HG03108 (cell line): ENCODE data around the gene LSP1.

Source experiments
- ATAC-seq: cut with Tn5 transposase; IDR thresholded peaks from one replicate; pipeline ENCODE4 v1.9.1; 2021; ENCODE audit warnings: moderate library complexity; ENCODE audit not compliant: unreplicated experiment

The LSP1 gene

DNA sequence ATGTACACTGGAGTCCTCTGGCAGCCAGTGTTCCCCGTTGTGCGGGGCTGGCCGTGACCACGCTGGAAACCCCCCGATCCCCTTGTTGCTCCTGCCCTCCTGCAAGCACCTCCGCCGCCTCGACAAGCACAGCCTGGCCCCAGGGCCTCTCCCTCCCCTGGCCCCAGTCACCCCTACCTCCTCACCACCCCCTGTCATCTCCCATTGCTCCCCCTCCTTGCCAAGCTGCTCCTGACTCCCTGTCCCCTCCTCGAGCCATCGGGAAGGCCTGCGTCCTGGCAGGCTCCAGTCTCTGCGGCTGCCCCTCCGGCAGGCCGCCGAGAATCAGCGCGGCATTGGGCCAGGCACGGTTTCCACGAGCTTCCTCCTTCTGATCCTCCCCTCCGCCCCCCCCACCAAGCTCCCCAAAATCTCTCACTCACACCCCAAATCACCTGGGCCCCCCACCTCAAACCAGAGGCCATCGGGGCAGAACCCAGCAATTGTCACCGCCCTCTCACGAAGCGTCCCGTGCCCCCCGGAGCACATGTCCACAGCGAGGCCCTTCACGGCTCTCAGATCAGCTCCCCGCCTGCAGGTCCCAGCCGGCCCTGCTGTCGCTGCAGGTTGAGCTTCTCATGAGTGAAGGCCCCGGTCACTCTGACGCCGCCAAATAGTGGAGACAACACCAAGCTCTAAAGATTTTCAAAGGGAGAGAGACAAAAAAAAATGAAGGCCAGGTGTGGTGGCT, 5.7 kb upstream of the LSP1 start:
- no peak for ATAC-seq

DNA sequence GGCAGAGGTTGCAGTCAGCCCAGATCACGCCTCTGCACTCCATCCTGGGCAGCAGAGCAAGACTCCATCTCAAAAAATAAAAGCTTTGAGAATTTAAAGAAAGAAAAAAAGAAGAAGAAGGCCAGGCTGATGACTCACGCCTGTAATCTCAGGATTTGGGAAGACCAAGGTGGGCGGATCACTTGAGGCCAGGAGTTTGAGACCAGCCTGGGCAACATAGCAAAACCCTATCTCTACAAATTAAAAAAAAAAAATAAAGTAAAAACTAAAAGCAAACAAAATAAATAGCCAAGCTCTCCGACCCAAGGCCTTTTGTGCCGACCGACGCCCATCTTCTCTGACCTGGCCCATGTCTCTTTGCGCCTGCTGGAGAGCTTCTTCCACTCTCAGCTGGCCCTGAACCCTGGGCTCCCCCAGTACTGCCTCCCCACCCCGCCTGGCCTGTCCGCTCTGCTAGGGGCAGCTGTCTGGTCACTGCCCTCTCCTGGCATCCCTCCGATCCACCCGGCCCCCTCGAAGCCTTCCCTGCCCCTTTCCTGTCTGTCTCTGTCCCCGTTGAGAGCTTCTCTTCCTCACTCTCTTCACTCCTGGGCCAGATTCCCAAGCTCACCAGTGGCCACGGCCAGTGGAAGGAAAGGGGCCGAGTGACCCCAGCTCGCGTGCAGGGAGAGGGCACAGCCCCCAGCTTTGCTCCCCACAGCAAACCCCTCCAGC, 4.8 kb upstream of the LSP1 start:
- ATAC-seq, result no peak

DNA sequence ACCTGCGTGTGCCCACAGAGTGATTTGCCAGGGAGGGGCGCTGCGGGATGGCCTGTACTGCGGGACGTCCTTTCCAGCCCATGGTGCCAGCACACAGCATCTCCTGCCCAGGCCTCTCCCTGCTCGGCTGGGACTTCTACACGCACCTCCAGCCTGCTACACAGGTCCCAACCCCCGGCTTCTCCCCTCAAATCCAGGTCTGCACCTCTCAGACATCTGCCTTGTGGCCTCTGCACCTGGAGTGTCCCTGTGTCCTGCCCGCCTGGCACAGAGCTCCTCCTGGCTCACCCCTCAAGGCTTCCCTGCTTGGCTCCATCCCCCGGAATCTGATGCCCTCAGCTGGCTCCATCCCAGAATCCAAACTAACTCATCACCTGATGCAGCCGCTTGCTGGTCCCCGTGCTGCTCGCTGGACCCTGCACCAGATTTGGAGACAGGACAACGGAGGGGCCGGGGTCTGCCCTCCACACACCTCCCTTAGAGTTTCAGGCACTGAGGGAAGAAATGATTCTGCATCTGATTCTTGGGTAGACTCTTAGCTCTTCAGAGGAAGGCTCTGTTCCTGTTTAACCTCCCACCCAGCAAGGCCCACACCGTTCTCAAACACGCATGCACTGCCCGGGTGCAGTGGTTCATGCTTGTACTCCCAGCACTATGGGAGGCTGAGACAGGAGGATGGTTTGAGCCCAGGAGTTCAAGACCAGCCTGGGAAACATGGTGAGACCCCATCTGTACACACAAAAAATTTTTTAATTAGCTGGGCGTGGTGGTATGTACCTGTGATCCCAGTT, 4.0 kb upstream of the LSP1 start:
- no peak for ATAC-seq

DNA sequence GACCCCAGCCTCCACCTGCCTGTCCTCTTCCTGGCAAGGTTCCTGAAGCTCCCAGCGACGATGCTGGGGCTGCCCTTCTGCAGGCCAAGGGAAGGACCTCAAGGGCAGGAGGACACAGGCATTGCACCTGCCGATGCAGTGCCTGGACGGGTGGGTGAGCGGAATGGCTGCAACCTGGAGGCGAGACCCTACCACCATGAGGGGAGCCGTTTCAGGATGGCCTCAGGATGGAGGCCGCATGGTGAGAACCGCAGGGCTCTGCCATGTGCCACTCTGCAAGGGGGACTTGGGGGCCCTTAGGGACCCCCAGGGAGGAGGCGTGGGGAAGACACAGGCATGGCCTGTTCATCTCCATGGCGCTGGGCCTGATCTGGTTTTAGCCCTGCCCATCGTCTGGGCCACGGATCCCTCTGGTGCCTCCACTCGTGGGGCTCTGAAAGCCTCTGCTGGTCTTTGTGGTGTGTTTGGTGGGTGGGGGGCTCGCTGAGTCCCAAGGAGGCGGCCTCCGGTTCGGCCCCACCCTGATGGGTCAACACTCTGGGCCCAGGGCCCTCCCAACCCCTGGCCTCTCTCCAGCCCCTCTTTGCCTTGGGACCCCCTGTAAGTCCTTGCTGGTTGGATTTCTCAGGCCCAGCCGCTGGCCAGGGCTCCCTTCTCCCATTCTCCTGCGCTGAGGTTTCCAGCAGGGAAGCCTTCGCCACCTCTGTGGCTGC, 1.3 kb upstream of the LSP1 start:
- no peak for ATAC-seq

DNA sequence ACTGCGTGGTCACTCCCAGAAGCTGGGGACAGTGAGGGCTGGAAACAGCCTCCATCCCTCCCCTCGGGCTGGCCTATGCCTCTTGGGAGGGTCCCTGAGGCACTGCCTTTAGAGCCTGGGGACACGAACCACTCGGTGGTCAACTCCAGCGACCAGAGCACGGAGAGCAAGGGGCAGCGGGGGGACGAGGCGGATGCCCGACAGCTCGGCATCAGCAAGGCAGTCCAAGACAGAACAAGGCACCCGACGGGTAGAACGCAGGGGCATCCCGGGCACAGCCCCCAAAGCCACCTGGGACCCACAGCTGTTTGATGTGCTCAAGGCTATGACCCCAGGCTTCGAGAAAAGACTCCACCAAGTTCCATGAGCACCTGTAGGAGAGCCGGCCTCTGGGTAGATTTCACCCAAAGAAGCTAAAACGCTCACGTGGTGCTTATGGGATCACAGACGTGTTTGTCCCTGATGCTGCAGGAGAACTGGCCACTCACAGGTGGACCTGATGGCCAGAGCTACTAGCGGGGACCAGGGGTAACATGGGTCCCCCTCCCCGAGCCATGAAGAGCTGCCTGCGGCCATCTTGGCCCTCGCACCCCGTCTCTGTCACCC, 510 bp upstream of the LSP1 start:
- ATAC-seq, result no peak

DNA sequence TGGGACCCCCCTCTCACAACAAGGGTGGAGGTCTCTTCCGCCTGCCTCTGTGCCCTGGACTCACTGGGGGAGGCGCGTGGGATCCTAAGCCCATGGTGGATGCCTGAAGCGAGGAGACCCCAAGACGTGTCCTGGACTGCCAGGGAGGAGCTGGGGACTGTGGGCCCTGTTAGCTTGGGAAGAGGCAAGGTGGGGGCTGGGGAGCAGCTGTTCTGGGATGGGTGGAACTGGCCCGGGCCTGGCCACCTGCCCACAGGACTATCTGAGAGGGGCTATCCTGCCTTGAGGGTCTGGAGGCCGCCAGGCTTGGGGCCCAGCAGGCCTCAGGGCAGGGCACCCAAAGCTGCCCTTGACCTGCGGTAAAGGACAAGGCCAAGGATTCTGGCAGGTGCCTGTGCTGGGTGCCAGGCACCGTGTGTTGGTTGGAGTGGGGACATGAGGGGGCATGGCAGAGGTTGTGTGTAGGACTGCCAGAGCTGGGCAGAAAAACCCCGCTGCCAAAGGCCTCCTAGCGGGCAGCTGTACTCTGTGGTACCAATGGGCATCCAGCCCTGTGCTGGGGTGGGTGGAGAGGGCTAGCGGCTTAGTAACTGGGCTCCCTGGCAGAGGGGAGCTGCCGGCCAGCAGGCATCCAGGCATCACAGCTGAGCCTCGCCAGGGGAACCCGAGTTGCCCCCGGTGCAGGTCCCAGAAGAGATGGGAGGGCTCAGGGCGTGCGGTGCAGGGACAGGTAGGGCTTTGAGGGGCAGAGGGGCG, 670 bp downstream of the LSP1 start:
- ATAC-seq, result no peak

DNA sequence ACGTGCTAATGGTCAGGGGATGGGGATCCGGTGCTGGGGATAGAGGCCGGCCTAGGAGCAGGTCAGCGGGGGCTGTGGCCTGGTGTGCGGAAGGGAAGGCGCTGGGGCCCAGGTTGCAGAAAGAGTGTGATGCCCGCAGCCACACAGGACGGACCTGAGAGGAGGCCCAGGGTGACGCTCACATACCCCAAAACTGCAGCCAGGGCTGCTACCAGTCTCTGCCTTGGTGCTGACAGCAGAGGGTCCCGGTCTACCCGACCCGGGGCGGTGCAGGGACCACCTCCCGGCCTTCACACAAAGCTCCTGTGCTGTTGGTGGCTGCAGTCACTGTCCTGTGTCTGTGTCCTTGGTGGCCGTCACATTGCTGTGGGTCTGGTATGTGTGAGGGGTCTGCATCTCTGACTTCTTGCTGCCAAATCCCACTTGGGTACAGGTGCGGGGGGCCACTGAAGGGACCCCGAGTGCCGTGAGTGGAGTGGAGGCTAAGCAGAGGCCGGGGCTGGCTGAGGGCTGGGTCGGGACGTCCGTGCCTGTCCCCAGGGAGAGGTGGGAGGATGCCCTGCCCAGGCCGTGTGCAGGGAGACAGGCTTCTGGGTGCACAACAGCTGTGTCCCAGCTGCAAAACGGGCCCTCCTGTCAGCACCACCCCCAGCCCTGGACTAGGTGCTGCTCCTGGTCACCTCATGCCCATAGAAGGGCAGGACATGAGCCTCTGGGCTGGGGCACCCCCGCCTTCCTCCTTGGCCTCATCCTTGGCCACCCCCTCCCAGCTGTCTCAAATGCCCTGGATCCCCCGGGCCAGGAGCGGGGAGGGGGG, 1.5 kb downstream of the LSP1 start:
- peak; percentile 32 for ATAC-seq

DNA sequence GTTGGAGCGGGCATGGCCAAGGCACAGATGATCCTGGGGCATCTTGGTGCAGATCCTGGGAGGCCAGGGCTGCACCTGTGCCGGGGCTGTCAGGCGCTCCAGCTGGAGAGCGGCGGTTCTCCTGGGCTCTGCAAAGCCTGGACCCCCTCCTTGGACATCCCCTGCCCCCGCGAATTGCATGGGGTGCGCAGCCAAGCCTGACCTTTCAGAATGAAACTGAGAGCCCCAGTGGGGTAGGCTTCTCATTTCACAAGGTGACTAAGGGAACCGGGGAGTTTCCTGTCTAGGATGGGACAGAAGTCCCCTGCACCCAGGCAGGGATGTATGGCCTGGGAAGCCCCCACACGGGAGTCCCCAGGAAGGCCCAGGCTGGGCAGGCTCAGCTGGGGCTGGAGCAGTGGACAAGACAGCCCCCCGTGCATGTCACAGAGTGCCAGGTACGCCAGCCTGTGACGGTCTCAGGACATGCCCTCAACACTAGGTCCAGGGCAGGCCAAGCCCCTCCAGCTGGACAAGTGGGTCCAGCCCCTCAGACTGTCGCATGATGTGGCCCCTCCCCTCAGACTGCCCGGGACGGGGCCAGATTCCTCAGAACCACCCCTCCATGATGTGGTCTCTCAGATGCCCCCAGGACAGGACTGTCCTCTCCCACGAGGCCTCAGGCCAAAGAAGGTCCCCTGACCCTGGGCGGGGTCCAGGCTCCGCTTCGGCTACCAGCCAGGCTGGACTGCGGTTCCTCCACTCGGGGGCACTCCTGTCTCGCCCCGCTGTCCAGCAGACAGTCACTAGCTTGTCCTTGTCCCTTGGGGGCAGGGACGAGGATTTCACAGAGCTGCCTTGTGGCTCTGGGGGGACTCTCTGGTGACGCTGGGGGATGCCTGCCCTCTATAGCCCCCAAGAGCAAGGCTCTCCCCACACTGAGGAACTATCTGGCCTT, 2.3 kb downstream of the LSP1 start:
- peak; percentile 32 for ATAC-seq

DNA sequence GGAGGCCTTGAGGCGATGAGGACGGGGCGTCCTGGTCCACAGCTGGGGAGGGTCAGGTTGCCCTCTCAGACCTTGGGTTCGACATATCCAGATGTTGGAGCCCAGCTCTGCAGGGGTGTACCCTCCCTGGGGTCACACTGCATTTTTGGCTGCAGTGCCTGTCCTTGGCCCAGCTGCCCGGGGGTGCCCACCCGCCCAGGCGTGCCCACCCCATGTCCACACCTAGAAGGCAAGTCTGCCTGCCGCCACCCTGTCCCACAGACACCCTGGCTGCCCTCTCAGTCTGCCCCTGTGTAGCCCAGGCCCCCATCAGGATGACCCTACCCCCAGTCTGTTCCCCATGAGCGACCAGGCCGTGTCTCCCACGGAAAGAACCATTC, 3.0 kb downstream of the LSP1 start:
- ATAC-seq, result no peak

DNA sequence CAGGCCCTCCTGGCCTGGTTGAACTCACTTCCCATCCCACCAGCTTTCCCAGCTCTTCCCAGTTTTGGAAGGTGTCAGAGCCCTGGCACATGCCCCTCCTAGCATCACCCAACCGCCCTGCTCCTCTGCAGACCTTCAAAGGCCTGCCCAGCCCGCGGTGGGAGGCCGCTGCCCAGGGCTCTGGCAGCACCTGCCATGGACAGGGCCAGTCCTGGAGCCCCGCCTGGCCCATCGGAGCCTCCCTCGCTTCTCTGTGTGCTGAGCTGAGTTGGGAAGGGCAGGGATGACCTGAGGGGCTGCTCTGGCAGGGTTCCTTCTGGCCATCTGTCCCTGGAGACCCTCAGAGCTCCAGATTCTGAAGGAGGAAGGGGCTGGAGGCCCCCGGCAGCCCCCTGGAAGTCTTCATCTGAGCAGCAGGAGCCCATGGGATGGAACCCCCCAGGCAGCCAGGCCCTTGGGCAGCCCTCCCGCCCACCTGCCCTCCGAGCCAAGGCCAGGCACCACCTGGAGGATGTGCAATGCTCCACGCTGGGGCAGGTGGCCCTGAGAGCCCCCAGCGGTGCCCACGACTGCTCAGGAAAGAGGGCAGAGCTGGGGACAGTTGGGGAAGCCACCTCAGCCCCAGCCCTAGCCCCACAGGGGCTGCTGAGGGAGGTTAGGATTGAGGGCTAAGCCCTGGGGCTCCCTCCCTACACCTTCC, 3.6 kb downstream of the LSP1 start:
- no peak for ATAC-seq

DNA sequence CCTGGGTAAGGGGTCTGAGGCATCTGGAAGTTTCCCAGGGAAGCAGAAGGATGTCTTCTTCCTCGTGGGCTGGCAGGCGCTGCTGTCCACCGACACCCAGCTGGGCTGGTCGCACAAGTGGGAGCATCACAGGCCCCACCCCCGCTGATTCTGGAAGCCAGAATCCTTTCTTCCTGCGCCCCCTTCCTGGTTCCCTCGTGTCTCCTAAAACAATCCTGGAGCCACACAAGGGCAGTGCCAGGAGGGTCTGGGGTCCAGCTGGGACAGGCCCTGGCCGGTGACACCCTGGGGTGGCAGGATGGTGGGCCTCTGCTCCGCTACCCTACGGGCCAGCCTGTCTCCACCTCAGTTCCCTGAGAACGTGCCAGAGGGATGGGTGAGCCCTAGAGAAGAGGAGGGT, 4.2 kb downstream of the LSP1 start:
- ATAC-seq, result no peak

DNA sequence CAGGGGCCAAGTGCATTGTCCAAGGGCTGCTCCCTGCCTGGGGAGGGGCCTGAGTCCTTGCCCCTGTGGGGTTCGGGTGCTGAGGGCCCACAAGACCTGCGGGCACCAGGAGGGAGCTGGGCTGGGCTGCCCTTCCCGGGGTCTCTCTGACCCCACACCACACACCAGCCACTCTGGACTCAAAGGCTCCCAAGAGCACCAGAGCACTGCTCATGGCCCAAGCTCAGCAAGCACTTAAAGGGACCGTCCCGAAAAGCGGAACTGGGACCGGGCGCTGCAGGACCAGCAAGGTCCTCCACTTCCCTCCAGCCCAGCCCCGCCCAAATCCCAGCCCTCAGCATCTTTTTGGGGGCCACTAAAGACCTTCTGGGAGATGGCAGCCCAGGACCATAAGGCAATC, 5.3 kb downstream of the LSP1 start:
- no peak for ATAC-seq

DNA sequence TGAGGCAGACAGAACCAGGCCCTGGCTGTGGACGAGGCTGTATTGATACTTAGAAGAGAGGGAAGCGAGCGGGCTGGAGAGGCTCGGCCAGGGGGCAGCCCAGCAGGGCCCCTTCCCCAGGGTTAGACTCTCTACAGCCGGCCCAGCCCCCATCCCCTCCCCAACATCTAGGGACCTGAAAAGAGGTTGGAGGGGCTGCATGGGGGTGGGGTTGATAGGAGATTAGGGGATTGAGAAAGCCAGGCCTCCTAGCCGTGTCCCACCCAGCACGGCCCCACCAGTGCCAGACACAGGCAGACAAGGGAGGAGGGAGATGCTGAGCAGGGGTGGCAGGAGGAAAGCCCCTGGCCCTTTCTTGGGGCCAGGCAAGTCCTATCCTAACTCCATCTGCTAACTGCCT, 5.7 kb downstream of the LSP1 start:
- no peak for ATAC-seq

DNA sequence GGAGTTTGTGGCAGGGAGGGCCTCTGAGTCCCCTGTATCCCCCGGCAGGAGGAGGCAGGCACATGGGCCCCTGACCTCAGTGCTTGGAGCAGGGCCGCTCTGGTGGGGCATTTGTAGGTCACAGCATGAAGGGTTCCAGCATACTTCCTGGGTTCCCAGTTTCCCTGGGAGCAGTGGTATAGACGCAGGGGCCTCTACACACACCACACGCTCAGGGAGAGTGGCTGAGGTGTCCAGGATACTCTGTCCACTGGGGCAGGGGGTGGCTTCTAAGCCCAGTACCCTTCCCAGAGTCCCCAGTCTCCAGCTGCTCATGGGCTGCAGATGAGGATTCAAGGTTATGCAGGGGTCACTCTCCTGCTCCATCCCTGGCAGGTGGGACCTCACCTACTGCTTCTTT, 6.1 kb downstream of the LSP1 start:
- ATAC-seq, result no peak

DNA sequence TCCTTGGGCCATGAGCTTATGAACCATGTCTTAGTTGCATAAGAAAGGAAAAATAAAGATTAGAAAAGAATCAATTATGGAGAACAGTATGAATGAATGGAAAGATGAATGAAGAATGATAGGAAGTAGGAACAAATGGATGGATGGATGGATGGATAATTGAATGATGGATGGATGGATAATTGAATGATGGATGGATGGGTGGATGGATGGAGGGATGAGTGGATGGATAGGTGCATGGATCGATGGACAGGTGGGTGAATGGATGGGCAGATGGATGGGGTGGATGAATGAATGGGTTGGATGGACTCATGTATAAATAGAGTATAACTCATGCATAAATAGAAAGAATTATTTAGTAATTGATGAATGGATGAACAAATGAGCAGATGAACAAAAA, 7.2 kb downstream of the LSP1 start:
- no peak for ATAC-seq

DNA sequence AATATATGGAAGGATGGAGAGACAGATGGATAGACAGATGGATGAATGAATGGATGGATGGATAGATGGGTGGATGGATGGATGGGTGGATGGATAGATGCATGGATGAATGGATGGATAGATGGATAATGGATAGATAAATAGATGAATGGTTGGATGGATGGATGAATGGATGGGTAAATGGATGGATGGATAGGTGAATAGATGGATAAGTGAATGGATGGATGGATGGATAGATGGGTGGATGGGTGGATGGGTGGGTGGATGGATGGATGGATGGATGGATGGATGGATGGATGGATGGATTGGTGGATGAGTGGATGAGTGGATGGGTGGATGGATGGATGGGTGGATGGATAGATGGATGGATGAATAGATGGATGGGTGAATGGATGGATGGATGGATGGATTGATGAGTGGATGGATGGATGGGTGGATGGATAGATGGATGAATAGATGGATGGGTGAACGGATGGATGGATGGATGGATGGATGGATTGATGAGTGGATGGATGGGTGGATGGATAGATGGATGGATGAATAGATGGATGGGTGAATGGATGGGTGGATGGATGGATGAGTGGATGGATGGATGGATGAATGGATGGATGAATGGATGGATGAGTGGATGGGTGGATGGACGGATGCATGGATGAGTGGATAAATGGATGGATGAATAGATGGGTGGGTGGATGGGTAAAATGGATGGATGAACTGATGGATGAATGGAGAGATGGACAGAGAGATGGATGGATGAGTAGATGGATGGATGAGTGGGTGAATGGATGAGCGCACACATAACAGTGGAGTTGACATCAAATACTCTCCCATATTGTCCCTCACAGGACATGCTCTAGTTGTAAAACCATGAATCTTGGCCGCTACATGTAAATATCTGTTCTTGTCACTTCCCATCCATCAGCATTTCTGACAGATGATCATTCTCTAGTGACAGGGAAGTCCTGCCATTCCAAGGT, 8.8 kb downstream of the LSP1 start:
- no peak for ATAC-seq
